Measurements from ENCODE around the gene ARHGAP19. TPM values are rescaled to one million over a fixed set of nuclear protein-coding genes. Genes with fewer than 3 reads are reported as not detected.

Gene ARHGAP19
- total RNA-seq, 1 donor from 2014 or later = 15.4 TPM

- Histone ChIP-seq H3K36me3 (no peaks in the 10 kb centered on the region), H3K4me1 (no peaks in the 10 kb centered on the region), H3K9me3 (no peaks in the 10 kb centered on the region), H3K4me3 (no peak overlapping the region), H3K27me3 (ENCODE audit: low read depth) (peaks cover 40% of the 10 kb centered on the region), H3K27ac (no peak overlapping the region)
- TF ChIP-seq CTCF (IDR thresholded peaks at IDR 0.05) = no peak
- DNase-seq = no peak
- intact Hi-C loops (cut with DNase I) = no loop called here
- no peak for ATAC-seq
Observed at GRCh38 chr10:97175586-97175985, 116.9 kb downstream of the ARHGAP19 start.

- no peak for TF ChIP-seq CTCF (IDR thresholded peaks at IDR 0.05)
- H3K4me1 ChIP-seq = no peaks in the 10 kb centered on the region
- ATAC-seq (no peak), DNase-seq (no peak)
- H3K36me3 ChIP-seq = no peaks in the 10 kb centered on the region
- H3K9me3 ChIP-seq = no peaks in the 10 kb centered on the region
- H3K4me3 ChIP-seq = no peak overlapping the region
- intact Hi-C loops (cut with DNase I) = no loop called here
- H3K27me3 ChIP-seq (ENCODE audit: low read depth) = peaks cover 35% of the 10 kb centered on the region
- H3K27ac ChIP-seq = no peak overlapping the region
Observed at GRCh38 chr10:97174941-97175340, 117.5 kb downstream of the ARHGAP19 start.

- no peak for ATAC-seq
- Histone ChIP-seq H3K27me3 (ENCODE audit: low read depth) (peaks cover 29% of the 10 kb centered on the region), H3K4me3 (no peak overlapping the region), H3K9me3 (no peaks in the 10 kb centered on the region), H3K36me3 (no peaks in the 10 kb centered on the region), H3K27ac (no peak overlapping the region), H3K4me1 (no peaks in the 10 kb centered on the region)
- no peak for TF ChIP-seq CTCF (IDR thresholded peaks at IDR 0.05)
- intact Hi-C loops (cut with DNase I) = no loop called here
- DNase-seq = no peak
Observed at GRCh38 chr10:97174276-97174775, 118.1 kb downstream of the ARHGAP19 start.

- TF ChIP-seq CTCF (IDR thresholded peaks at IDR 0.05) = no peak
- Histone ChIP-seq H3K9me3 (no peaks in the 10 kb centered on the region), H3K36me3 (no peaks in the 10 kb centered on the region), H3K27me3 (ENCODE audit: low read depth) (peaks cover 26% of the 10 kb centered on the region), H3K4me3 (no peak overlapping the region), H3K27ac (no peak overlapping the region), H3K4me1 (no peaks in the 10 kb centered on the region)
- no peak for DNase-seq
- intact Hi-C loops (cut with DNase I) = no loop called here
- ATAC-seq = no peak
Observed at GRCh38 chr10:97173036-97173435, 119.4 kb downstream of the ARHGAP19 start.

Other genes starting within 250 kb of the ARHGAP19 start
- gene SLIT1, start 106.7 kb downstream of the ARHGAP19 start, total RNA-seq = 0.41 TPM
- gene FRAT1, start 26.6 kb upstream of the ARHGAP19 start, total RNA-seq = 15.1 TPM
- 27.5 TPM for gene FRAT2, start 42.1 kb upstream of the ARHGAP19 start, total RNA-seq
- 24.0 TPM for gene RRP12, start 108.7 kb upstream of the ARHGAP19 start, total RNA-seq
- 133 TPM for gene PGAM1, start 133.6 kb upstream of the ARHGAP19 start, total RNA-seq
- 31.0 TPM for gene EXOSC1, start 153.4 kb upstream of the ARHGAP19 start, total RNA-seq
- gene ZDHHC16, start 153.5 kb upstream of the ARHGAP19 start, total RNA-seq = 56.5 TPM
- gene MMS19, start 205.8 kb upstream of the ARHGAP19 start, total RNA-seq = 65.5 TPM
- gene UBTD1, start 206.3 kb upstream of the ARHGAP19 start, total RNA-seq = 37.7 TPM